ENCODE data around the gene LENEP. TPM values are rescaled to one million over a fixed set of nuclear protein-coding genes. Genes with fewer than 3 reads are reported as not detected.
A peak's percentile ranks its signal among the peaks of the same experiment; 100 is the strongest.

Gene LENEP
- total and polyA plus RNA-seq, 2 experiments from 2014 or later = not detected

- Histone ChIP-seq H3K36me3 (ENCODE audit: low read depth) (no peaks in the 10 kb centered on the region), H3K9ac (no peak overlapping the region), H3K4me2 (ENCODE audit: unreplicated experiment) (no peak overlapping the region), H3K9me3 (ENCODE audit: low read depth) (no peaks in the 10 kb centered on the region), H3K79me2 (ENCODE audit: insufficient read depth) (0 out of 2 replicates have a peak, but pooled peaks cover 14% of the 10 kb centered on the region), H4K20me1 (ENCODE audit: insufficient read depth) (no peaks in the 10 kb centered on the region), H3K9me2 (ENCODE audit: insufficient read depth) (no peaks in the 10 kb centered on the region), H3K27me3 (replicated peaks; ENCODE audit: insufficient read depth) (no peaks in the 10 kb centered on the region), H3K4me1 (ENCODE audit: insufficient read depth) (peaks cover 20% of the 10 kb centered on the region), H2AFZ (no peak overlapping the region), H3K27ac (no peak overlapping the region), H3K4me3 (no peak overlapping the region), H3F3A (ENCODE audit: insufficient read depth) (peaks cover 9% of the 10 kb centered on the region)
- 73 to 79% methylated on average over 6 of the region's 6 CpGs for WGBS, 2 experiments (ENCODE audit: low coverage in 1 of 2, low lambda C conversion rate in 2 of 2, missing lambda C conversion rate in 2 of 2)
- in situ Hi-C loops (cut with MboI) = no loop called here
- TF ChIP-seq EZH2 (IDR thresholded peaks at IDR 0.05; ENCODE audit: insufficient read depth, poor library complexity, severe bottlenecking) = no peak
- no peak for TF ChIP-seq EZH2phosphoT487 (IDR thresholded peaks at IDR 0.05; ENCODE audit: insufficient read depth, low read depth)
- no peak for DNase-seq
These were observed 40.7 kb upstream of the LENEP start for GRCh38 chr1:154952664-154953063.

- H3F3A ChIP-seq (ENCODE audit: insufficient read depth) = peaks cover 9% of the 10 kb centered on the region
- H3K9ac ChIP-seq = no peak overlapping the region
- no peak overlapping the region for H3K27ac ChIP-seq
- peaks cover 20% of the 10 kb centered on the region for H3K4me1 ChIP-seq (ENCODE audit: insufficient read depth)
- H3K9me2 ChIP-seq (ENCODE audit: insufficient read depth) = no peaks in the 10 kb centered on the region
- in situ Hi-C loops (cut with MboI) = no loop called here
- H3K4me2 ChIP-seq (ENCODE audit: unreplicated experiment) = no peak overlapping the region
- H3K9me3 ChIP-seq (ENCODE audit: low read depth) = no peaks in the 10 kb centered on the region
- no peak for DNase-seq
- no peak overlapping the region for H2AFZ ChIP-seq
- H3K36me3 ChIP-seq (ENCODE audit: low read depth) = no peaks in the 10 kb centered on the region
- 91 to 94% methylated on average over 2 of the region's 2 CpGs for WGBS, 2 experiments (ENCODE audit: low coverage in 1 of 2, low lambda C conversion rate in 2 of 2, missing lambda C conversion rate in 2 of 2)
- no peaks in the 10 kb centered on the region for H3K27me3 ChIP-seq (replicated peaks; ENCODE audit: insufficient read depth)
- H3K79me2 ChIP-seq (ENCODE audit: insufficient read depth) = 0 out of 2 replicates have a peak, but pooled peaks cover 14% of the 10 kb centered on the region
- no peaks in the 10 kb centered on the region for H4K20me1 ChIP-seq (ENCODE audit: insufficient read depth)
- no peak overlapping the region for H3K4me3 ChIP-seq
- no peak for TF ChIP-seq EZH2 (IDR thresholded peaks at IDR 0.05; ENCODE audit: insufficient read depth, poor library complexity, severe bottlenecking)
- TF ChIP-seq EZH2phosphoT487 (IDR thresholded peaks at IDR 0.05; ENCODE audit: insufficient read depth, low read depth) = no peak
These were observed 39.8 kb upstream of the LENEP start for GRCh38 chr1:154953611-154954038.

- Histone ChIP-seq H3K9ac (peak overlapping the region; percentile 86; the same call in 1 of the 2 replicates), H3K4me1 (ENCODE audit: insufficient read depth) (peaks cover 20% of the 10 kb centered on the region), H3K27me3 (replicated peaks; ENCODE audit: insufficient read depth) (no peaks in the 10 kb centered on the region), H3K36me3 (ENCODE audit: low read depth) (no peaks in the 10 kb centered on the region), H3K4me3 (no peak overlapping the region), H3K79me2 (ENCODE audit: insufficient read depth) (peaks cover 14% of the 10 kb centered on the region; the same call in 1 of the 2 replicates), H2AFZ (no peak overlapping the region), H3K9me2 (ENCODE audit: insufficient read depth) (no peaks in the 10 kb centered on the region), H3K4me2 (ENCODE audit: unreplicated experiment) (no peak overlapping the region), H3K9me3 (ENCODE audit: low read depth) (no peaks in the 10 kb centered on the region), H4K20me1 (ENCODE audit: insufficient read depth) (no peaks in the 10 kb centered on the region), H3K27ac (no peak overlapping the region), H3F3A (ENCODE audit: insufficient read depth) (peaks cover 9% of the 10 kb centered on the region)
- 40 to 54% methylated on average over 3 of the region's 3 CpGs for WGBS, 2 experiments (ENCODE audit: low coverage in 1 of 2, low lambda C conversion rate in 2 of 2, missing lambda C conversion rate in 2 of 2)
- DNase-seq = no peak
- no peak for TF ChIP-seq EZH2 (IDR thresholded peaks at IDR 0.05; ENCODE audit: insufficient read depth, poor library complexity, severe bottlenecking)
- in situ Hi-C loops (cut with MboI) = no loop called here
These were observed 38.8 kb upstream of the LENEP start for GRCh38 chr1:154954541-154954940.

GRCh38 chr1:154955039-154955717 is 38.2 kb upstream of the LENEP start:
- Histone ChIP-seq H3K9ac (peak overlapping the region; percentile 86), H3K79me2 (ENCODE audit: insufficient read depth) (peaks cover 18% of the 10 kb centered on the region; the same call in 1 of the 2 replicates), H4K20me1 (ENCODE audit: insufficient read depth) (no peaks in the 10 kb centered on the region), H3K9me3 (ENCODE audit: low read depth) (no peaks in the 10 kb centered on the region), H3K27me3 (replicated peaks; ENCODE audit: insufficient read depth) (no peaks in the 10 kb centered on the region), H3K4me2 (ENCODE audit: unreplicated experiment) (peak overlapping the region; percentile 96), H3K4me1 (ENCODE audit: insufficient read depth) (peaks cover 21% of the 10 kb centered on the region), H3K4me3 (peak overlapping the region; percentile 93), H3K27ac (peak overlapping the region; percentile 91), H3F3A (ENCODE audit: insufficient read depth) (peaks cover 9% of the 10 kb centered on the region), H3K9me2 (ENCODE audit: insufficient read depth) (no peaks in the 10 kb centered on the region), H2AFZ (peak overlapping the region; percentile 87), H3K36me3 (ENCODE audit: low read depth) (no peaks in the 10 kb centered on the region)
- TF ChIP-seq EZH2phosphoT487 (IDR thresholded peaks at IDR 0.05; ENCODE audit: insufficient read depth, low read depth) = no peak
- no peak for TF ChIP-seq EZH2 (IDR thresholded peaks at IDR 0.05; ENCODE audit: insufficient read depth, poor library complexity, severe bottlenecking)
- in situ Hi-C loops (cut with MboI) = no loop called here
- 16 to 18% methylated on average over 4 of the region's 4 CpGs for WGBS, 2 experiments (ENCODE audit: low coverage in 1 of 2, low lambda C conversion rate in 2 of 2, missing lambda C conversion rate in 2 of 2)
- DNase-seq = peak; percentile 83

Data from GM23248 (cell line).